Activated CD4-positive, alpha-beta T cell treated with anti-CD3 and anti-CD28 coated beads, Interleukin-10, Interleukin-2, amounts not matched to agents 100 ng/mL and 50 ng/mL, durations not matched to agents 16 hours and 8 hours (primary cell): Measurements from ENCODE around the gene NEK10.
A peak's percentile ranks its signal among the peaks of the same experiment; 100 is the strongest.
"Not testable (repeated sequence)": the region's sequence is repeated elsewhere in the genome, so short reads cannot be mapped to it uniquely, and the experiment has no call there.

Source experiments
- DNase-seq: peaks from one replicate; pipeline ENCODE4 v3.0.0-alpha.2; 2020

Gene NEK10

GRCh38 chr3:27310688-27311087 is 58.5 kb downstream of the NEK10 start:
- DNase-seq: no peak

DNA sequence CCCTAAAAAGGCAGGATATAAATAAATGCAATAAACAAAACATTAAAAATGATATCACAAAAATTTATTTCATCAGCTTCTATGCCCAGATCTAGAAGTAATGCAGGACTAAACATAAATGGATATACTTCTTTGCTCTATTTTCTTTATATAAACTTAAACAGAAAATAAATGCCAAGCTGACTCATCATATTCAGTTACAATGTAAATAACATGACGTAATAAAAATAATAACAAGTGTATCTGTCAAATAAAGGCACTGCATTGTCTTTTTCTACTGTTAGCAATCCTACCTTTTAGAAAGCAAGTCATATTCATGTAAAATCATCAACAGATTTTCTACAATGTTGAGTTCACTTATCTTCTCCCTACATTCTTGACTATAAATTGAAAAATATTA is 61.6 kb downstream of the NEK10 start:
- no peak for DNase-seq

- DNase-seq: no peak
Observed at GRCh38 chr3:27302891-27303290, 66.3 kb downstream of the NEK10 start.

GRCh38 chr3:27298981-27299380 is 70.2 kb downstream of the NEK10 start:
- not testable (repeated sequence) for DNase-seq

DNA sequence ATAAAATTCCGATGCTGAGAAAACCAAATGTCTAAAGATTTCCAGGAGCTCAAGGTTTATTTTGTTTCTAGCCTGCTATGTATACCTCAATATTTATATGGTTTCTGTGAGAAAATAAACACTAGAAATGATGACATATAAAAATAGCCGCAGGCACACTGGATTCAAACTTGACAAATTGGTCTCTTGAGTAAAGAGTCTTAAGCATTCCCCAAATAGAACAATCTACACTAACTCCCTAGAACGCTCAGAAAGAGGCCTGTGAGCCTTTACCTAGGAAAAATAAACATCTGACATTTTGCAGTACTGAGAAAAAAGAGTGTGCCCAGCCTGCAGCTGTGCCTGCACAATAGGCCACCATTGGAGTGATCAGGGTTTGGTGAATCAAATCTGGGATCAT is 75.2 kb downstream of the NEK10 start:
- no peak for DNase-seq

- no peak for DNase-seq
Observed at GRCh38 chr3:27290760-27291159, 78.4 kb downstream of the NEK10 start.

DNA sequence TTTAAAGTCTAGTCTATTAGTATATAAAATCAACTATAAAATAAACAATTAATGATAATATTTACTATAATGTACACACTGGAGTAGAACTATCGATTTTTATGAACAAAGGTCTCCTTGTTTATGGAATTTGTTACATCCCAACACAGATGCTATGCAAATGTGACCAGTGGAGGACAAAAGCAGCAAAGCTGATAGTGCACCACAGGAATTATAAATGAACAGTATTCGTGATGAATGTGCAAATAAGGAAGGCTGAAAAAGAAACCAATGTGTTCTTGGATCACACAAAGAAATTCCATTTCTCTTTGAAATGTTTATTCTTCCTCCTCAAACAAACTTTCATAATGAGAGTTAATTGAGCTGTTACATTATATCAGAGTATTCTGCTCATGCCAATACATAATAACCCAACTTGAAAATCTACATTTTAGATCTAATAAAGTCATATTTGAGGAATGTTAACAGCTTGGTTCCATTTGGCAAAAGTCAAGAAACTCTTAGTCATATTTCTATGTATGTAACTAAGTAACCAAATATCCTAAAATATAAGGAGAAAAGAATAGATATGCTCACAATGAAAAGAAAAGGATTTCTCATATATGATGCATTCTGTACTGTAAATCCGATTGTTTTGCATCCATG is 79.3 kb downstream of the NEK10 start:
- no peak for DNase-seq

GRCh38 chr3:27287052-27287451 is 82.1 kb downstream of the NEK10 start:
- no peak for DNase-seq

GRCh38 chr3:27286467-27286866 is 82.7 kb downstream of the NEK10 start:
- not testable (repeated sequence) for DNase-seq

DNA sequence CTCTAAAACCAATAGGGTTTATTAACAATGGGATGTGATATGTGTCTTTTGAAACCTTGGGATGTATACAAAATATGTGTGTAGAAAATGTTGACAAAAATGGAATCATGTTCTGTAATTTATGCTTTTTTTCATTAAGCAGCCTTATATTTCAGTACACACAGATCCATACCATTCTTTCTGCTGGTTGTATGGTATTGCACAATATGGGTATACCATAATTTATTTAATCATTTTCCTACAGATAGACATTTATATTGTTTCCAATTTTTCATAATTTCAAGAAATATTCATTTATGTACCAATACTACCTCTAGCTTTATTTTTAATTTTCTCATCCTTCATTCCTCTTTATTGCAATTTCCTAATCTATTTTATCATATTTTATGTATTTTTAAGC is 83.5 kb downstream of the NEK10 start:
- DNase-seq: no peak

DNA sequence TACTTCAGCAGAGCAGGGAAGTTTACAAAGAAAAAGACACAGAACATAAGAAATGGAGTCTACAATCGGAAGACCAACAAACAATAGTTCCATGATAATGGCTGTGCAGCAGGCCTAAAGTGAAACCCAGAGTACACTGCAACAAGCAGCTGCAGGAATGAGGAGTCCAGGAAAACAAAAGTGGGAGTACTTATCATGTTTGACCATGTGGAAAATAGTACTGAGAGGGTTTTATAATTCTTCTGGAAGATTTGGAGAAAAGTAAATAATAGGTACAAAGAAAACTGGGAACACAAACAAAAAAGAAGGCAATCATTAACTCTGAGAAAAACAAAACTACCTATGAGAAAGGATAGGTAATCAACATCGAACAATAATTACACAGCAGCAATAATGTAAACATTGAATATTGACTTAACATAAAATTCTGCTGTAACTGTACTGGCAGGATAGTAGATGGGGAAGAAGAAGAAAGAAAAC is 87.5 kb downstream of the NEK10 start:
- DNase-seq: no peak

- no peak for DNase-seq
Observed at GRCh38 chr3:27279123-27279522, 90.1 kb downstream of the NEK10 start.

DNA sequence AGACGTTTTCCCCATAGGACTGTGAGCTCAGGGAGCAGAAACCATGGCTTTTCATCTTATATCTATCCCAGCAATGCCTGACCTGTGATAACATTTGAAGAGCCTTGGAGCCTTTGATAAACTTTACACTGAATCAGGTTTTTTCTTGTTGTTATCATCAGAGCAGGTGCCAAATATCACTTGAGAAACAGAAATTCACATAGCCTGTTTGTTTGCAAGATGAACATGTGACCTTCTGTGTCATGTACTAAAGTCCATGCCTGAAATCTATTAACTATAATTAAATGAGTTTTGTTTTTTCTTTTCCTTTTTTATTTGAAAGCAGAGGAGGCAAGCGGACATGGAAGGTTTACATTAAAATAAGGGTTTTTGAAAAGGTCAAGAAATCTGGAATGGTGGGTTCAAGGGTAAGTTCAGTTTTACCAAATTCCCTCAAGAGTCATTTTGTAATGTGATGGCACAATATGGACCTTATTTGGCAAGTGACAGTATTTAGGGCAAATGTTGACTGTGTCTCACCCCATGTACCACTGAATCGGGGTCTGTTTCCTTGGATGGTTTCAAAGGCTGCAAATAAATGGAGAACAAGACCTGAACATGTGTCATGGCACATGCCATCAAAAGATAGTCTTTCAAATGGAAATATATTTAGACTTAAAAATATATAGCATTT is 90.7 kb downstream of the NEK10 start:
- no peak for DNase-seq

GRCh38 chr3:27275441-27275990 is 93.7 kb downstream of the NEK10 start:
- no peak for DNase-seq

GRCh38 chr3:27271890-27272289 is 97.3 kb downstream of the NEK10 start:
- no peak for DNase-seq

GRCh38 chr3:27254896-27255295 is 114.3 kb downstream of the NEK10 start:
- no peak for DNase-seq

DNA sequence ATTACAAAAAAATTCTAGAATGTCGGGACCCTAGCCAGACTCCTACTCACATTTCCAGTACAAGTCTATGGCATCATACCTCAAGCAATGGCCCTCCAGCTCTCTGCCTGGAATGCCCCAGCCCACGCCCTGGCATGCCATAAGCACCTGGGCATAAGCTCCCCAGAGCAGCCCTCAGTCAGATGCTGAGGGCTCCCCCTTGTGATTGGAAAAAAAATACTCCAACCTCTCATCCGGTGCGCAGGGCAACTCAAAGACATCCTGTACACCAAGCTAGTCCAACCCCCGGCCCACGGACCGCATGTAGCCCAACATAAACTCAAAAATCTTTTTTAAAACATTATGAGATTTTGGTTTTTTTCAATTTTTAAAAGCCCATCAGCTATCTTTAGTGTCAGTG is 115.4 kb downstream of the NEK10 start:
- peak; percentile 44 for DNase-seq

GRCh38 chr3:27253391-27253790 is 115.8 kb downstream of the NEK10 start:
- DNase-seq: no peak

DNA sequence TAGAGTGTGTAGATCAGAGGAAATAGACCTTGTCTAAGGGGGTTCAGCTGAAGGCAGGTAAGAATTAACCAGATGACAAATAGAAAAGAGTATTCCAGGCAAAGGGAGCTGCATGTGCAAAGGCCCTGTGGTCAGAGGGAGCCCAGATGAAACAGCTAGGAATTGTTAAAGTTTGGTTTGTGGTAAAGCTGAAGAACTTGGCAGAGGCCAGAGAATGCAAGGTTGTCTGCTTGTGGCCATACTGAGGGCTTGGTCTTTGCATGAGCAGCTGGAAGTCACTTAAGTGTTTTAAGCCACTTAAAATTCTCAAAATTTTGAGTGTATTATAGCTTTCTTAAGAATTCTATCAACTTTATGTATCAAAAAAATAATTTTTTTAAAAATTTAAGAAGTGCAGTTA is 116.5 kb downstream of the NEK10 start:
- no peak for DNase-seq

GRCh38 chr3:27244374-27244773 is 124.8 kb downstream of the NEK10 start:
- peak; percentile 2 for DNase-seq

DNA sequence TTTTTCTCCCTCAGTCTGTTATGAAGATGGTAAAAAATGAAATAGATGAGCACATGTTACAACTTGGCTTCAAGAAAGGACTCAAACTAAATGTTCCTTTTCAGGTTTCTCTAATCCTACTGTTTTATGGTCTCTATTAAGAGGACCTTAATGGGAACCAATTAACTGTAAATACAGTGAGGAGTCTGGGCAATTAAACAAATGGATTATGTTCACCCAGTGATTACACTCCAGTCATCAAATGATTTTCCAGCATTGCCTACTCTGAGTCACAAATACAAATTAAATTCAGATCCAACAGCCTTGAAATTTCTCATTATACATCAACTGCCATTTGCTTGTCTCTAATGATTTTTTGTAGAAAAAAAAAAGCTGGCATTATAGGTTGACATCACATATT is 129.2 kb downstream of the NEK10 start:
- no peak for DNase-seq

DNA sequence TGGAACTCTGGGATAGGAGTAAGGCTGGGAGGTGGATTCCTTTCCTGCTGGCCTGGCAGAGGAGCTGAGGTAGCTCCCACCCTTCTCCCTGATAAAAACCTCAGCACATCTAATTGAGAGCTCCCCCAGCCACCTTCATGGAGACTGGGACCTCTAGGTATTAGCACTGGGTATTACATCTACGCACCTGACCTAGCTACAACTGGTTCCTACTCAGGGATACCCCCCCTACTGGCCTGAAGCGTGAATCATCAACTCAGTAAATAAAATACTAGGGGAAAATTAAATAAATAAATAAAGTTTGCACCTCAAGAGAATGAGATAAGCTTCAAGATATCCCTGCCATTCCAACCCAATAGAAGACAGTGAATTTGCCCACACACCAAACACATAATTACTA is 140.4 kb downstream of the NEK10 start:
- DNase-seq: no peak

DNA sequence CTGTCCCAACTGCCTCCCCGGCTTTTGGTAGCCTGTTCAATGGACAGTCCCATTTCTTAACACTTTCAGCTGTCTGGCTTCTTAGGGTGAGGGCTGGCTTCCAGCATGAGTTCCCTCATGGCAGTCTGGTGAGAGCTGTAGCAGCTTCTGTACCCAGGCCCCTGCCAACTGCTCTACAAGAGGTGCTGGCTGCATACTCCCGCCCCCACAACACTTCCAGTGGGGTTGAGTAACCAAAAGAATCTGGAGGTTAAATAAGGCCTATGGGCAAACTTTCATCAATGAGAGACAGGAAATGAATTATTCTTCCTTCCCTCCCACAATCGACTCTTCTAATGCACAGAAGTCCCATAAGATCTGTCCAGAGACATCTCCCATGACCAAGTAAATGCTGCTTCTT is 145.0 kb downstream of the NEK10 start:
- DNase-seq: no peak

DNA sequence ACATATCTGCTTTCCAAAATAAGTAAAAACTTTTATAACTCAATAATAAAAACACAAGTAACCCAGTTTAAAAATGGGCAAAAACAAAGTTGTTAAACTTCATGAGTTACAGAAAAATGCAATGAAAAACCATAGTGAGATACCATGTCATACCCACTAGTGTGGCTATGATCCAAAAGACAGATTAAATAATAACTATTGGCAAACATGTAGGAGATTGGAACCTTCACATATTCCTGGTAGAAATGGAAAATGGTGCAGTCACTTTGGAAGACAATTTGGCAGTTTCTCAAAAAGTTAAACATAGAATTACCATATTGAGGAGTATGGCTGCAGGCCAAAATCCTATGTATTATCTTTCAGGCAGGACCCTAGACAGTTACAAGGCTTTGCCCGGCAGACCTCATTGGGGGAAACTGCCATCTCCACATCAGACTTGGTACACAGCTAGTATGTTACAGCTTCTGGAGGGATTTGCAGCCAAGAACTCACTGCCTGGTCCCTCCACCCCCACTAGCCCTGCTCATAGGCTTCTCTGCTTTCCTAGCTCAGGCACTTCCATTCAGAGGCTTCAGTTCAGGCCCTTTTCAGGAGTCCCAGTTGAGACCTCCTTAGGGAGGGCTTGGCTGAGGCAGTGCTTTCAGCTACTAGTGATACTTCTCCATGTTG is 147.8 kb downstream of the NEK10 start:
- DNase-seq: no peak
